Subcutaneous abdominal adipose tissue (tissue), 5 donors: ENCODE measurements around the gene MYO1F.
A peak's percentile ranks its signal among the peaks of the same experiment; 100 is the strongest.
"Not testable (repeated sequence)": the region's sequence is repeated elsewhere in the genome, so short reads cannot be mapped to it uniquely, and the experiment has no call there.

ENCODE experiments used
- H3K27ac ChIP-seq: one replicate; pipeline ENCODE4 v1.7.0; 2013; ENCODE audit warnings: low read depth, mild to moderate bottlenecking, inconsistent platforms, low read length, moderate library complexity
- H3K27me3 ChIP-seq, 5 donors: one replicate each; pipeline ENCODE4 v1.7.0; 2013; ENCODE audit warnings: low read length in 5 of 5, inconsistent platforms in 1 of 5; ENCODE audit not compliant: control insufficient read depth in 5 of 5, insufficient read depth in 4 of 5
- H3K36me3 ChIP-seq, 5 donors: one replicate each; pipeline ENCODE4 v1.7.0; 2013; ENCODE audit warnings: low read length in 5 of 5; ENCODE audit not compliant: control insufficient read depth in 5 of 5, insufficient read depth in 5 of 5
- H3K4me1 ChIP-seq, 5 donors: one replicate each; pipeline ENCODE4 v1.7.0; 2013; ENCODE audit warnings: low read length in 5 of 5, mild to moderate bottlenecking in 3 of 5, moderate library complexity in 1 of 5; ENCODE audit not compliant: control insufficient read depth in 5 of 5, insufficient read depth in 5 of 5
- H3K4me3 ChIP-seq, 5 donors: one replicate each; pipeline ENCODE4 v1.7.0; 2013; ENCODE audit warnings: low read length in 5 of 5, low read depth in 1 of 5
- H3K9ac ChIP-seq, 5 donors: one replicate each; pipeline ENCODE4 v1.7.0; 2013; ENCODE audit warnings: low read length in 5 of 5, mild to moderate bottlenecking in 4 of 5, moderate library complexity in 3 of 5
- H3K9me3 ChIP-seq, 5 donors: one replicate each; pipeline ENCODE4 v1.7.0; 2013; ENCODE audit warnings: low read length in 5 of 5; ENCODE audit not compliant: control insufficient read depth in 5 of 5
- donor health status: healthy.
- donor health status: healthy.
- donor health status: healthy.
- donor health status: healthy.
- donor health status: healthy.

The MYO1F gene

GRCh38 chr19:8584965-8585893, 8.0 kb upstream of the MYO1F start:
- Histone ChIP-seq H3K27ac (no peak overlapping the region), H3K9me3 (no peaks in the 10 kb centered on the region), H3K36me3 (peaks cover 0 to 46% (median 26%) of the 10 kb centered on the region in 5 donors), H3K4me3 (no peak overlapping the region), H3K4me1 (peaks cover 0 to 4% (median 3%) of the 10 kb centered on the region in 5 donors), H3K9ac (no peak overlapping the region), H3K27me3 (no peaks in the 10 kb centered on the region)

- peaks cover 0 to 26% (median 13%) of the 10 kb centered on the region in 5 donors for H3K4me1 ChIP-seq
- no peak overlapping the region for H3K4me3 ChIP-seq
- H3K27me3 ChIP-seq = peaks cover 3 to 18% (median 8%) of the 10 kb centered on the region in 5 donors
- no peak overlapping the region for H3K9ac ChIP-seq
- H3K36me3 ChIP-seq = peaks cover 0 to 21% (median 11%) of the 10 kb centered on the region in 5 donors
- no peaks in the 10 kb centered on the region for H3K9me3 ChIP-seq
- H3K27ac ChIP-seq = no peak overlapping the region
These were observed 3.6 kb upstream of the MYO1F start for GRCh38 chr19:8580710-8581281.

- H3K27me3 ChIP-seq = peaks cover 3 to 18% (median 8%) of the 10 kb centered on the region in 5 donors
- H3K27ac ChIP-seq = no peak overlapping the region
- H3K9me3 ChIP-seq = no peaks in the 10 kb centered on the region
- no peak overlapping the region for H3K4me3 ChIP-seq
- no peak overlapping the region for H3K9ac ChIP-seq
- peaks cover 0 to 33% (median 13%) of the 10 kb centered on the region in 5 donors for H3K4me1 ChIP-seq
- H3K36me3 ChIP-seq = peaks cover 0 to 5% (median 0%) of the 10 kb centered on the region in 5 donors
These were observed 1.5 kb upstream of the MYO1F start for GRCh38 chr19:8578642-8579265.

- Histone ChIP-seq H3K27ac (no peak overlapping the region), H3K27me3 (peaks cover 3 to 18% (median 8%) of the 10 kb centered on the region in 5 donors), H3K4me1 (peaks cover 0 to 33% (median 13%) of the 10 kb centered on the region in 5 donors), H3K9ac (no peak overlapping the region), H3K36me3 (peaks cover 0 to 3% (median 0%) of the 10 kb centered on the region in 5 donors), H3K9me3 (no peaks in the 10 kb centered on the region), H3K4me3 (peak overlapping the region in 3 of 5 donors; percentile 29 to 71 (median 55))
These were observed 499 bp upstream of the MYO1F start for GRCh38 chr19:8577741-8578140.

GRCh38 chr19:8576273-8576993, 809 bp downstream of the MYO1F start:
- peak overlapping the region; percentile 28 to 71 (median 58) for H3K4me3 ChIP-seq
- H3K27ac ChIP-seq = no peak overlapping the region
- H3K36me3 ChIP-seq = no peaks in the 10 kb centered on the region
- peaks cover 0 to 37% (median 13%) of the 10 kb centered on the region in 5 donors for H3K4me1 ChIP-seq
- no peaks in the 10 kb centered on the region for H3K9me3 ChIP-seq
- peaks cover 3 to 18% (median 8%) of the 10 kb centered on the region in 5 donors for H3K27me3 ChIP-seq
- H3K9ac ChIP-seq = peak overlapping the region in 3 of 5 donors; percentile 8 to 51 (median 38)

GRCh38 chr19:8575467-8575997, 1.7 kb downstream of the MYO1F start:
- Histone ChIP-seq H3K4me3 (peak overlapping the region in 4 of 5 donors; percentile 17 to 71 (median 60)), H3K4me1 (peaks cover 0 to 40% (median 13%) of the 10 kb centered on the region in 5 donors), H3K27ac (no peak overlapping the region)

GRCh38 chr19:8574619-8574922, 2.7 kb downstream of the MYO1F start:
- H3K9ac ChIP-seq, H3K36me3 ChIP-seq, H3K4me3 ChIP-seq, H3K27ac ChIP-seq, H3K9me3 ChIP-seq: not testable (repeated sequence)
- Histone ChIP-seq H3K4me1 (peaks cover 0 to 41% (median 8%) of the 10 kb centered on the region in 5 donors), H3K27me3 (peaks cover 3 to 18% (median 8%) of the 10 kb centered on the region in 5 donors)

More at GRCh38 chr19:8575467-8575997, 1.7 kb downstream of the MYO1F start:
- H3K9ac ChIP-seq = peak overlapping the region in 1 of 5 donors; percentile 41
- H3K36me3 ChIP-seq = no peaks in the 10 kb centered on the region
- no peaks in the 10 kb centered on the region for H3K9me3 ChIP-seq
- H3K27me3 ChIP-seq = peaks cover 3 to 18% (median 8%) of the 10 kb centered on the region in 5 donors

GRCh38 chr19:8573316-8573715, 3.9 kb downstream of the MYO1F start:
- H3K4me3 ChIP-seq = no peak overlapping the region
- H3K4me1 ChIP-seq = peaks cover 0 to 48% (median 5%) of the 10 kb centered on the region in 5 donors
- H3K27ac ChIP-seq = no peak overlapping the region

GRCh38 chr19:8571006-8571411, 6.2 kb downstream of the MYO1F start:
- peak overlapping the region in 1 of 5 donors; percentile 26 for H3K4me3 ChIP-seq
- H3K27ac ChIP-seq = no peak overlapping the region
- H3K9me3 ChIP-seq = no peaks in the 10 kb centered on the region
- H3K27me3 ChIP-seq = no peaks in the 10 kb centered on the region
- no peaks in the 10 kb centered on the region for H3K36me3 ChIP-seq
- peaks cover 0 to 40% (median 5%) of the 10 kb centered on the region in 5 donors for H3K4me1 ChIP-seq
- H3K9ac ChIP-seq = no peak overlapping the region

More at GRCh38 chr19:8573316-8573715, 3.9 kb downstream of the MYO1F start:
- H3K36me3 ChIP-seq = no peaks in the 10 kb centered on the region
- peaks cover 3 to 16% (median 8%) of the 10 kb centered on the region in 5 donors for H3K27me3 ChIP-seq
- H3K9ac ChIP-seq = no peak overlapping the region
- H3K9me3 ChIP-seq = no peaks in the 10 kb centered on the region
